ENCODE results near the gene DUSP19.

GRCh38 chr2:183126635-183127034 is 48.1 kb downstream of the DUSP19 start:
- no peak for TF ChIP-seq CTCF (IDR thresholded peaks at IDR 0.05)
- no peak for TF ChIP-seq EZH2 (IDR thresholded peaks at IDR 0.05; ENCODE audit: borderline replicate concordance, insufficient read depth, low read depth, low read length, poor library complexity, severe bottlenecking)

Data from B cell (primary cell).